PC-3 (cell line): ENCODE results near the gene STAT2. TPM values are rescaled to one million over a fixed set of nuclear protein-coding genes. Genes with fewer than 3 reads are reported as not detected.

Experiments used
- ATAC-seq: fragments of 200-7000 bp; cut with Tn5 transposase; 2 replicates; pipeline ENCODE4 v1.9.1; 2020; ENCODE audit warnings: mild to moderate bottlenecking, moderate library complexity
- BruUV-seq: library from RNA; stranded (reverse); fragments of 400-500 nt; replicated peaks from 2 replicates; lab custom pipeline; 2021; lab: Mats Ljungman, UMichigan
- CTCF ChIA-PET: fragments of 300-600 bp; sonication (Branson Sonifier 250); formaldehyde crosslinking; loops from one replicate; lab custom pipeline; 2022; ENCODE audit warnings: antibody characterized with exemption; lab: Charles Lee
- POLR2A ChIA-PET: fragments of 300-600 bp; sonication (Branson Sonifier 250); formaldehyde crosslinking; loops from one replicate; lab custom pipeline; 2022; ENCODE audit warnings: antibody characterized with exemption; ENCODE audit not compliant: unreplicated experiment; lab: Charles Lee
- DNase-seq: peaks from one replicate; pipeline ENCODE4 v3.0.0-alpha.2; 2015
- H2AFZ ChIP-seq: fragments of 300-600 bp; sonication (generic); 2 replicates; pipeline ENCODE4 v1.6.0; 2016; ENCODE audit warnings: antibody characterized with exemption, low read length
- H3F3A ChIP-seq: fragments of 300-600 bp; sonication (generic); one replicate; pipeline ENCODE4 v1.6.0; 2017; ENCODE audit warnings: antibody characterized with exemption, low read length, control low read depth, mild to moderate bottlenecking; ENCODE audit not compliant: unreplicated experiment
- H3K27ac ChIP-seq: fragments of 300-600 bp; sonication (generic); 2 replicates; pipeline ENCODE4 v1.5.1; 2016; ENCODE audit warnings: mild to moderate bottlenecking, low read length
- H3K27me3 ChIP-seq: fragments of 300-600 bp; sonication (generic); 2 replicates; pipeline ENCODE4 v1.6.1; 2016; ENCODE audit warnings: low read length, mixed read lengths
- H3K36me3 ChIP-seq: fragments of 300-600 bp; sonication (generic); 2 replicates; pipeline ENCODE4 v1.6.1; 2016; ENCODE audit warnings: low read depth, mixed run types, low read length, mixed read lengths
- H3K4me1 ChIP-seq: fragments of 300-600 bp; sonication (generic); 2 replicates; pipeline ENCODE4 v1.5.1; 2016; ENCODE audit warnings: low read length; ENCODE audit not compliant: insufficient read depth
- H3K4me2 ChIP-seq: fragments of 300-600 bp; sonication (generic); 2 replicates; pipeline ENCODE4 v1.6.0; 2016; ENCODE audit warnings: low read length
- H3K4me3 ChIP-seq: fragments of 300-600 bp; sonication (generic); 2 replicates; pipeline ENCODE4 v1.5.1; 2016; ENCODE audit warnings: mild to moderate bottlenecking, low read length, mixed read lengths
- H3K79me2 ChIP-seq: fragments of 300-600 bp; sonication (generic); 2 replicates; pipeline ENCODE4 v1.6.1; 2017; ENCODE audit warnings: low read length, mixed read lengths
- H3K9ac ChIP-seq: fragments of 300-600 bp; sonication (generic); 2 replicates; pipeline ENCODE4 v1.6.0; 2016; ENCODE audit warnings: mild to moderate bottlenecking, low read length
- H3K9me2 ChIP-seq: fragments of 300-600 bp; sonication (generic); replicated peaks from 2 replicates; pipeline ENCODE4 v1.6.1; 2016; ENCODE audit warnings: mixed run types, low read length, mixed read lengths
- H3K9me3 ChIP-seq: fragments of 300-600 bp; sonication (generic); 2 replicates; pipeline ENCODE4 v1.6.1; 2016; ENCODE audit warnings: low read length, mixed read lengths
- H4K20me1 ChIP-seq: fragments of 300-600 bp; sonication (generic); 2 replicates; pipeline ENCODE4 v1.6.1; 2016; ENCODE audit warnings: low read length, mixed read lengths
- CTCF ChIP-seq: fragments of 300-600 bp; sonication (generic); conservative IDR thresholded peaks from 2 replicates; pipeline ENCODE4 v1.5.1; 2017; ENCODE audit warnings: antibody characterized with exemption, low read depth, mild to moderate bottlenecking, low read length
- EZH2 ChIP-seq: fragments of 300-600 bp; sonication (generic); IDR thresholded peaks from one replicate; pipeline ENCODE4 v1.6.1; 2017; ENCODE audit warnings: antibody characterized with exemption, mild to moderate bottlenecking, low read length; ENCODE audit not compliant: unreplicated experiment
- EZH2phosphoT487 ChIP-seq: fragments of 300-600 bp; sonication (generic); IDR thresholded peaks from 2 replicates; pipeline ENCODE4 v1.6.1; 2018; ENCODE audit warnings: mild to moderate bottlenecking, antibody characterized with exemption, low read length, borderline replicate concordance
- intact Hi-C: fragments of 100-400 bp; cut with micrococcal nuclease; formaldehyde crosslinking; loops from 2 replicates; pipeline ENCODE4 v1.9.0; 2023
- total RNA-seq: library from RNA; depleted of rRNA; stranded (reverse); fragments of >200 nt; gene quantifications from 2 replicates; pipeline ENCODE4 v1.2.3, GENCODE V29; 2014

The STAT2 gene
- total RNA-seq, 1 experiment from 2014 or later, result 68.8 TPM

- H3K9me2 ChIP-seq, result no peaks in the 10 kb centered on the region
- ChIA-PET POLR2A (no interaction called here), CTCF (no interaction called here)
- H3K27ac ChIP-seq, result no peak overlapping the region
- H3K4me2 ChIP-seq, result no peak overlapping the region
- intact Hi-C loops, result no loop called here
- peaks cover 24% of the 10 kb centered on the region for H3K36me3 ChIP-seq
- DNase-seq (no peak), ATAC-seq (no peak)
- no peaks in the 10 kb centered on the region for H3F3A ChIP-seq
- BruUV-seq, result no TSS peak
- no peak for TF ChIP-seq EZH2
- TF ChIP-seq CTCF, result no peak
- no peak for TF ChIP-seq EZH2phosphoT487
- H3K9me3 ChIP-seq, result no peaks in the 10 kb centered on the region
- no peaks in the 10 kb centered on the region for H4K20me1 ChIP-seq
- H2AFZ ChIP-seq, result no peak overlapping the region
- H3K9ac ChIP-seq, result no peak overlapping the region
- H3K79me2 ChIP-seq, result no peaks in the 10 kb centered on the region
- H3K4me3 ChIP-seq, result no peak overlapping the region
- H3K27me3 ChIP-seq, result no peaks in the 10 kb centered on the region
- H3K4me1 ChIP-seq, result no peaks in the 10 kb centered on the region
These were observed 52.5 kb downstream of the STAT2 start for GRCh38 chr12:56307221-56307965.

- BruUV-seq, result no TSS peak
- no peak for ATAC-seq
- Histone ChIP-seq H3F3A (no peaks in the 10 kb centered on the region), H2AFZ (no peak overlapping the region), H3K27me3 (no peaks in the 10 kb centered on the region), H3K4me3 (no peak overlapping the region), H3K9me2 (no peaks in the 10 kb centered on the region), H3K27ac (no peak overlapping the region), H3K4me1 (peaks cover 8% of the 10 kb centered on the region), H3K9ac (no peak overlapping the region), H4K20me1 (no peaks in the 10 kb centered on the region), H3K4me2 (no peak overlapping the region), H3K9me3 (no peaks in the 10 kb centered on the region), H3K36me3 (peaks cover 13% of the 10 kb centered on the region), H3K79me2 (0 out of 2 replicates have a peak, but pooled peaks cover under 1% of the 10 kb centered on the region)
- no peak for DNase-seq
- TF ChIP-seq EZH2phosphoT487, result no peak
- no peak for TF ChIP-seq EZH2
- ChIA-PET POLR2A (no interaction called here), CTCF (no interaction called here)
- intact Hi-C loops, result no loop called here
These were observed 54.9 kb downstream of the STAT2 start for GRCh38 chr12:56304872-56305590.

GRCh38 chr12:56304276-56304675, 55.6 kb downstream of the STAT2 start:
- 0 out of 2 replicates have a peak, but pooled peaks cover under 1% of the 10 kb centered on the region for H4K20me1 ChIP-seq
- DNase-seq (no peak), ATAC-seq (no peak)
- no peak overlapping the region for H3K9ac ChIP-seq
- intact Hi-C loops, result no loop called here
- ChIA-PET POLR2A (no interaction called here), CTCF (no interaction called here)
- peaks cover 8% of the 10 kb centered on the region for H3K79me2 ChIP-seq
- H3F3A ChIP-seq, result no peaks in the 10 kb centered on the region
- H3K9me2 ChIP-seq, result no peaks in the 10 kb centered on the region
- no TSS peak for BruUV-seq
- peaks cover 13% of the 10 kb centered on the region for H3K36me3 ChIP-seq
- H3K4me3 ChIP-seq, result no peak overlapping the region
- no peak overlapping the region for H2AFZ ChIP-seq
- peaks cover 8% of the 10 kb centered on the region for H3K4me1 ChIP-seq
- no peaks in the 10 kb centered on the region for H3K27me3 ChIP-seq
- TF ChIP-seq EZH2phosphoT487, result no peak
- no peak overlapping the region for H3K4me2 ChIP-seq
- no peaks in the 10 kb centered on the region for H3K9me3 ChIP-seq
- H3K27ac ChIP-seq, result no peak overlapping the region
